GM23338 (cell line): ENCODE results near the gene VGLL4. TPM values are rescaled to one million over a fixed set of nuclear protein-coding genes. Genes with fewer than 3 reads are reported as not detected.

Experiments
- ATAC-seq: fragments of 200-7000 bp; cut with Tn5 transposase; 3 replicates; pipeline ENCODE4 v1.9.1; 2020
- DNase-seq: peaks from one replicate; pipeline ENCODE4 v3.0.0-alpha.2; 2015; ENCODE audit warnings: low spot score
- H2AFZ ChIP-seq: fragments of 200-600 bp; sonication (generic); 2 replicates; pipeline ENCODE4 v1.8.0; 2016; ENCODE audit warnings: antibody characterized with exemption, mild to moderate bottlenecking, moderate library complexity
- H3F3A ChIP-seq: fragments of 200-600 bp; sonication (generic); replicated peaks from 2 replicates; pipeline ENCODE4 v1.8.0; 2017; ENCODE audit warnings: antibody characterized with exemption, mixed run types, low read depth
- H3K27ac ChIP-seq: fragments of 200-600 bp; sonication (generic); 2 replicates; pipeline ENCODE4 v1.6.1; 2016; ENCODE audit warnings: low read depth
- H3K27me3 ChIP-seq: fragments of 200-600 bp; sonication (generic); 2 replicates; pipeline ENCODE4 v1.8.0; 2016; ENCODE audit warnings: mild to moderate bottlenecking, mixed run types, moderate library complexity; ENCODE audit not compliant: insufficient read depth
- H3K36me3 ChIP-seq: fragments of 200-600 bp; sonication (generic); 2 replicates; pipeline ENCODE4 v1.8.0; 2016; ENCODE audit warnings: mild to moderate bottlenecking; ENCODE audit not compliant: insufficient read depth
- H3K4me1 ChIP-seq: fragments of 200-600 bp; sonication (generic); 2 replicates; pipeline ENCODE4 v1.8.0; 2016; ENCODE audit warnings: mild to moderate bottlenecking, moderate library complexity; ENCODE audit not compliant: insufficient read depth
- H3K4me2 ChIP-seq: fragments of 200-600 bp; sonication (generic); 2 replicates; pipeline ENCODE4 v1.7.1; 2017; ENCODE audit warnings: mixed run types
- H3K4me3 ChIP-seq: fragments of 200-600 bp; sonication (generic); 2 replicates; pipeline ENCODE4 v1.6.1; 2016; ENCODE audit warnings: mixed run types
- H3K79me2 ChIP-seq: fragments of 200-600 bp; sonication (generic); replicated peaks from 2 replicates; pipeline ENCODE4 v1.8.0; 2017; ENCODE audit warnings: mild to moderate bottlenecking; ENCODE audit not compliant: insufficient read depth
- H3K9me2 ChIP-seq: fragments of 200-600 bp; sonication (generic); 2 replicates; pipeline ENCODE4 v1.8.0; 2017; ENCODE audit not compliant: insufficient read depth
- H4K20me1 ChIP-seq: fragments of 200-600 bp; sonication (generic); replicated peaks from 2 replicates; pipeline ENCODE4 v1.8.0; 2017; ENCODE audit warnings: mild to moderate bottlenecking; ENCODE audit not compliant: insufficient read depth
- H3K27ac Mint-ChIP-seq: 2 replicates; pipeline ENCODE4 v1.8.0; 2020; ENCODE audit warnings: inconsistent platforms, mild to moderate bottlenecking, moderate library complexity, mixed read lengths
- H3K27me3 Mint-ChIP-seq: 3 replicates; pipeline ENCODE4 v1.8.0; 2022; ENCODE audit warnings: low read depth, mild to moderate bottlenecking, moderate library complexity, mixed read lengths, inconsistent platforms; ENCODE audit not compliant: insufficient read depth, poor library complexity
- H3K36me3 Mint-ChIP-seq: 3 replicates; pipeline ENCODE4 v1.8.0; 2021; ENCODE audit warnings: low read depth, mild to moderate bottlenecking, inconsistent platforms, moderate library complexity, mixed read lengths
- H3K4me1 Mint-ChIP-seq: 3 replicates; pipeline ENCODE4 v1.8.0; 2020; ENCODE audit warnings: mild to moderate bottlenecking, inconsistent platforms, mixed read lengths
- H3K4me3 Mint-ChIP-seq: 3 replicates; pipeline ENCODE4 v1.8.0; 2021; ENCODE audit warnings: moderate library complexity, mild to moderate bottlenecking, inconsistent platforms, mixed read lengths
- H3K9me3 Mint-ChIP-seq: 3 replicates; pipeline ENCODE4 v1.8.0; 2020; ENCODE audit warnings: moderate library complexity, mild to moderate bottlenecking, inconsistent platforms, mixed read lengths
- CREB1 ChIP-seq: fragments of 250-450 bp; sonication (Bioruptor Pico); IDR thresholded peaks from 2 replicates; pipeline ENCODE4 v1.5.0; 2020; ENCODE audit warnings: low read depth, mild to moderate bottlenecking, moderate library complexity
- CTCF ChIP-seq, 2 experiments: fragments of 200-600 bp in 1 of 2; sonication (generic) in 1 of 2; conservative IDR thresholded peaks; 2 replicates each; pipeline versions ENCODE4 v1.5.1 to v1.6.1; 2016 to 2017; ENCODE audit warnings: antibody characterized with exemption in 2 of 2, low read depth in 2 of 2, mild to moderate bottlenecking in 2 of 2, moderate library complexity in 1 of 2
- EZH2 ChIP-seq: fragments of 200-600 bp; sonication (generic); IDR thresholded peaks from one replicate; pipeline ENCODE4 v1.8.0; 2017; ENCODE audit warnings: antibody characterized with exemption, mild to moderate bottlenecking, low read depth; ENCODE audit not compliant: unreplicated experiment
- EZH2phosphoT487 ChIP-seq: fragments of 200-600 bp; sonication (generic); IDR thresholded peaks from one replicate; pipeline ENCODE4 v1.8.1; 2018; ENCODE audit warnings: antibody characterized with exemption; ENCODE audit not compliant: unreplicated experiment
- JUNB ChIP-seq: IDR thresholded peaks from one replicate; pipeline ENCODE4 v1.6.1; 2016; ENCODE audit warnings: antibody characterized with exemption; ENCODE audit not compliant: unreplicated experiment
- NANOG ChIP-seq: IDR thresholded peaks from 2 replicates; pipeline ENCODE4 v1.6.1; 2016; ENCODE audit warnings: antibody characterized with exemption, borderline replicate concordance
- POLR2AphosphoS5 ChIP-seq: IDR thresholded peaks from 2 replicates; pipeline ENCODE4 v1.6.1; 2016; ENCODE audit warnings: antibody characterized with exemption, low read depth
- STAT1 ChIP-seq: IDR thresholded peaks from one replicate; pipeline ENCODE4 v1.6.1; 2016; ENCODE audit warnings: antibody characterized with exemption; ENCODE audit not compliant: unreplicated experiment
- ZNF114 ChIP-seq: fragments of 250-450 bp; sonication (Bioruptor Pico); IDR thresholded peaks from 2 replicates; pipeline ENCODE4 v1.5.0; 2020; ENCODE audit warnings: mild to moderate bottlenecking, moderate library complexity
- ZNF331 ChIP-seq: fragments of 250-450 bp; sonication (Bioruptor Pico); IDR thresholded peaks from 2 replicates; pipeline ENCODE4 v1.5.0; 2020; ENCODE audit warnings: low read depth, mild to moderate bottlenecking, moderate library complexity
- polyA plus RNA-seq: library from polyadenylated mRNA; unstranded; fragments of >200 nt; fragmentation: Nextera tagmentation; extraction: Ambion mirVana; gene quantifications from 2 replicates; pipeline ENCODE4 v1.2.1, GENCODE V29; 2016
- total RNA-seq: library from RNA; depleted of rRNA; stranded (reverse); fragments of >200 nt; shearing (Covaris generic); gene quantifications from 2 replicates; pipeline ENCODE4 v1.2.3, GENCODE V29; 2014
- TF ChIP-seq, protein P1 (sequence below): IDR thresholded peaks from one replicate; pipeline ENCODE4 v1.6.1; 2018; ENCODE audit warnings: antibody characterized with exemption; ENCODE audit not compliant: unreplicated experiment
- TF ChIP-seq, protein P2 (sequence below): IDR thresholded peaks from 2 replicates; pipeline ENCODE4 v1.6.1; 2016; ENCODE audit warnings: antibody characterized with exemption
- TF ChIP-seq, protein P3 (sequence below): fragments of 250-450 bp; sonication (Bioruptor Pico); IDR thresholded peaks from 2 replicates; pipeline ENCODE4 v1.5.0; 2020; ENCODE audit warnings: mild to moderate bottlenecking, moderate library complexity

VGLL4 gene
- total and polyA plus RNA-seq, 2 experiments from 2014 or later: 20.8 to 45.9 TPM

- no peak overlapping the region for H3K27ac Mint-ChIP-seq
- ATAC-seq: no peak
- H3K27ac ChIP-seq: no peak overlapping the region
- peaks cover 11% of the 10 kb centered on the region; the same call in 2 of the 3 replicates for H3K36me3 Mint-ChIP-seq
- H3K27me3 Mint-ChIP-seq: peaks cover 8% of the 10 kb centered on the region
- H3K4me2 ChIP-seq: no peak overlapping the region
- no peaks in the 10 kb centered on the region for H3K9me3 Mint-ChIP-seq
- H2AFZ ChIP-seq: no peak overlapping the region
- peaks cover 27% of the 10 kb centered on the region for H3K4me1 Mint-ChIP-seq
- no peaks in the 10 kb centered on the region for H3F3A ChIP-seq
- H3K36me3 ChIP-seq: no peaks in the 10 kb centered on the region
- peaks cover 19% of the 10 kb centered on the region for H3K4me1 ChIP-seq
- TF ChIP-seq, protein P1, sequence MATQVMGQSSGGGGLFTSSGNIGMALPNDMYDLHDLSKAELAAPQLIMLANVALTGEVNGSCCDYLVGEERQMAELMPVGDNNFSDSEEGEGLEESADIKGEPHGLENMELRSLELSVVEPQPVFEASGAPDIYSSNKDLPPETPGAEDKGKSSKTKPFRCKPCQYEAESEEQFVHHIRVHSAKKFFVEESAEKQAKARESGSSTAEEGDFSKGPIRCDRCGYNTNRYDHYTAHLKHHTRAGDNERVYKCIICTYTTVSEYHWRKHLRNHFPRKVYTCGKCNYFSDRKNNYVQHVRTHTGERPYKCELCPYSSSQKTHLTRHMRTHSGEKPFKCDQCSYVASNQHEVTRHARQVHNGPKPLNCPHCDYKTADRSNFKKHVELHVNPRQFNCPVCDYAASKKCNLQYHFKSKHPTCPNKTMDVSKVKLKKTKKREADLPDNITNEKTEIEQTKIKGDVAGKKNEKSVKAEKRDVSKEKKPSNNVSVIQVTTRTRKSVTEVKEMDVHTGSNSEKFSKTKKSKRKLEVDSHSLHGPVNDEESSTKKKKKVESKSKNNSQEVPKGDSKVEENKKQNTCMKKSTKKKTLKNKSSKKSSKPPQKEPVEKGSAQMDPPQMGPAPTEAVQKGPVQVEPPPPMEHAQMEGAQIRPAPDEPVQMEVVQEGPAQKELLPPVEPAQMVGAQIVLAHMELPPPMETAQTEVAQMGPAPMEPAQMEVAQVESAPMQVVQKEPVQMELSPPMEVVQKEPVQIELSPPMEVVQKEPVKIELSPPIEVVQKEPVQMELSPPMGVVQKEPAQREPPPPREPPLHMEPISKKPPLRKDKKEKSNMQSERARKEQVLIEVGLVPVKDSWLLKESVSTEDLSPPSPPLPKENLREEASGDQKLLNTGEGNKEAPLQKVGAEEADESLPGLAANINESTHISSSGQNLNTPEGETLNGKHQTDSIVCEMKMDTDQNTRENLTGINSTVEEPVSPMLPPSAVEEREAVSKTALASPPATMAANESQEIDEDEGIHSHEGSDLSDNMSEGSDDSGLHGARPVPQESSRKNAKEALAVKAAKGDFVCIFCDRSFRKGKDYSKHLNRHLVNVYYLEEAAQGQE: no peak
- TF ChIP-seq EZH2: no peak
- TF ChIP-seq, protein P2, sequence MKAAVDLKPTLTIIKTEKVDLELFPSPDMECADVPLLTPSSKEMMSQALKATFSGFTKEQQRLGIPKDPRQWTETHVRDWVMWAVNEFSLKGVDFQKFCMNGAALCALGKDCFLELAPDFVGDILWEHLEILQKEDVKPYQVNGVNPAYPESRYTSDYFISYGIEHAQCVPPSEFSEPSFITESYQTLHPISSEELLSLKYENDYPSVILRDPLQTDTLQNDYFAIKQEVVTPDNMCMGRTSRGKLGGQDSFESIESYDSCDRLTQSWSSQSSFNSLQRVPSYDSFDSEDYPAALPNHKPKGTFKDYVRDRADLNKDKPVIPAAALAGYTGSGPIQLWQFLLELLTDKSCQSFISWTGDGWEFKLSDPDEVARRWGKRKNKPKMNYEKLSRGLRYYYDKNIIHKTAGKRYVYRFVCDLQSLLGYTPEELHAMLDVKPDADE: no peak
- TF ChIP-seq EZH2phosphoT487: no peak
- no peak for TF ChIP-seq CREB1
- TF ChIP-seq, protein P3, sequence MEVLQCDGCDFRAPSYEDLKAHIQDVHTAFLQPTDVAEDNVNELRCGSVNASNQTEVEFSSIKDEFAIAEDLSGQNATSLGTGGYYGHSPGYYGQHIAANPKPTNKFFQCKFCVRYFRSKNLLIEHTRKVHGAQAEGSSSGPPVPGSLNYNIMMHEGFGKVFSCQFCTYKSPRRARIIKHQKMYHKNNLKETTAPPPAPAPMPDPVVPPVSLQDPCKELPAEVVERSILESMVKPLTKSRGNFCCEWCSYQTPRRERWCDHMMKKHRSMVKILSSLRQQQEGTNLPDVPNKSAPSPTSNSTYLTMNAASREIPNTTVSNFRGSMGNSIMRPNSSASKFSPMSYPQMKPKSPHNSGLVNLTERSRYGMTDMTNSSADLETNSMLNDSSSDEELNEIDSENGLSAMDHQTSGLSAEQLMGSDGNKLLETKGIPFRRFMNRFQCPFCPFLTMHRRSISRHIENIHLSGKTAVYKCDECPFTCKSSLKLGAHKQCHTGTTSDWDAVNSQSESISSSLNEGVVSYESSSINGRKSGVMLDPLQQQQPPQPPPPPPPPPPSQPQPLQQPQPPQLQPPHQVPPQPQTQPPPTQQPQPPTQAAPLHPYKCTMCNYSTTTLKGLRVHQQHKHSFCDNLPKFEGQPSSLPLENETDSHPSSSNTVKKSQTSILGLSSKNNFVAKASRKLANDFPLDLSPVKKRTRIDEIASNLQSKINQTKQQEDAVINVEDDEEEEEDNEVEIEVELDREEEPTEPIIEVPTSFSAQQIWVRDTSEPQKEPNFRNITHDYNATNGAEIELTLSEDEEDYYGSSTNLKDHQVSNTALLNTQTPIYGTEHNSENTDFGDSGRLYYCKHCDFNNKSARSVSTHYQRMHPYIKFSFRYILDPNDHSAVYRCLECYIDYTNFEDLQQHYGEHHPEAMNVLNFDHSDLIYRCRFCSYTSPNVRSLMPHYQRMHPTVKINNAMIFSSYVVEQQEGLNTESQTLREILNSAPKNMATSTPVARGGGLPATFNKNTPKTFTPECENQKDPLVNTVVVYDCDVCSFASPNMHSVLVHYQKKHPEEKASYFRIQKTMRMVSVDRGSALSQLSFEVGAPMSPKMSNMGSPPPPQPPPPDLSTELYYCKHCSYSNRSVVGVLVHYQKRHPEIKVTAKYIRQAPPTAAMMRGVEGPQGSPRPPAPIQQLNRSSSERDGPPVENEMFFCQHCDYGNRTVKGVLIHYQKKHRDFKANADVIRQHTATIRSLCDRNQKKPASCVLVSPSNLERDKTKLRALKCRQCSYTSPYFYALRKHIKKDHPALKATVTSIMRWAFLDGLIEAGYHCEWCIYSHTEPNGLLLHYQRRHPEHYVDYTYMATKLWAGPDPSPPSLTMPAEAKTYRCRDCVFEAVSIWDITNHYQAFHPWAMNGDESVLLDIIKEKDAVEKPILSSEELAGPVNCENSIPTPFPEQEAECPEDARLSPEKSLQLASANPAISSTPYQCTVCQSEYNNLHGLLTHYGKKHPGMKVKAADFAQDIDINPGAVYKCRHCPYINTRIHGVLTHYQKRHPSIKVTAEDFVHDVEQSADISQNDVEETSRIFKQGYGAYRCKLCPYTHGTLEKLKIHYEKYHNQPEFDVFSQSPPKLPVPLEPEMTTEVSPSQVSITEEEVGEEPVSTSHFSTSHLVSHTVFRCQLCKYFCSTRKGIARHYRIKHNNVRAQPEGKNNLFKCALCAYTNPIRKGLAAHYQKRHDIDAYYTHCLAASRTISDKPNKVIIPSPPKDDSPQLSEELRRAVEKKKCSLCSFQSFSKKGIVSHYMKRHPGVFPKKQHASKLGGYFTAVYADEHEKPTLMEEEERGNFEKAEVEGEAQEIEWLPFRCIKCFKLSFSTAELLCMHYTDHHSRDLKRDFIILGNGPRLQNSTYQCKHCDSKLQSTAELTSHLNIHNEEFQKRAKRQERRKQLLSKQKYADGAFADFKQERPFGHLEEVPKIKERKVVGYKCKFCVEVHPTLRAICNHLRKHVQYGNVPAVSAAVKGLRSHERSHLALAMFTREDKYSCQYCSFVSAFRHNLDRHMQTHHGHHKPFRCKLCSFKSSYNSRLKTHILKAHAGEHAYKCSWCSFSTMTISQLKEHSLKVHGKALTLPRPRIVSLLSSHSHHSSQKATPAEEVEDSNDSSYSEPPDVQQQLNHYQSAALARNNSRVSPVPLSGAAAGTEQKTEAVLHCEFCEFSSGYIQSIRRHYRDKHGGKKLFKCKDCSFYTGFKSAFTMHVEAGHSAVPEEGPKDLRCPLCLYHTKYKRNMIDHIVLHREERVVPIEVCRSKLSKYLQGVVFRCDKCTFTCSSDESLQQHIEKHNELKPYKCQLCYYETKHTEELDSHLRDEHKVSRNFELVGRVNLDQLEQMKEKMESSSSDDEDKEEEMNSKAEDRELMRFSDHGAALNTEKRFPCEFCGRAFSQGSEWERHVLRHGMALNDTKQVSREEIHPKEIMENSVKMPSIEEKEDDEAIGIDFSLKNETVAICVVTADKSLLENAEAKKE (CRISPR knock-in tag): no peak
- TF ChIP-seq STAT1: no peak
- TF ChIP-seq ZNF331 (CRISPR knock-in tag): no peak
- no peak for TF ChIP-seq CTCF (conservative IDR thresholded peaks at IDR 0.05; ENCODE audit: low read depth in 2 of 2)
- no peak for TF ChIP-seq JUNB
- TF ChIP-seq POLR2AphosphoS5: no peak
- TF ChIP-seq NANOG: no peak
- TF ChIP-seq ZNF114 (CRISPR knock-in tag): no peak
- peaks cover 16% of the 10 kb centered on the region; the same call in 1 of the 2 replicates for H4K20me1 ChIP-seq
- H3K27me3 ChIP-seq: no peaks in the 10 kb centered on the region
- DNase-seq: no peak
- no peak overlapping the region for H3K4me3 ChIP-seq
- H3K4me3 Mint-ChIP-seq: no peak overlapping the region
- H3K79me2 ChIP-seq: peaks cover 65% of the 10 kb centered on the region
- H3K9me2 ChIP-seq: peaks cover 6% of the 10 kb centered on the region; the same call in 1 of the 2 replicates
These were observed 65.5 kb downstream of the VGLL4 start for GRCh38 chr3:11578169-11578568.
